Hepatic stellate cell (primary cell): ENCODE measurements around the gene AK9.
A peak's percentile ranks its signal among the peaks of the same experiment; 100 is the strongest.
"Not testable (repeated sequence)": the region's sequence is repeated elsewhere in the genome, so short reads cannot be mapped to it uniquely, and the experiment has no call there.

Source experiments
- DNase-seq: peaks from one replicate; pipeline ENCODE4 v3.0.0; 2011; ENCODE audit warnings: low spot score

The AK9 gene

GRCh38 chr6:109690737-109691621, at the start of gene AK9, which contains the start of gene FIG4:
Gene AK9, minus strand, starts transcription at chr6:109691202. Its CDS starts 15,457 bp downstream, at chr6:109675745.
Gene FIG4, plus strand, starts transcription at chr6:109691296. Its CDS starts 140 bp downstream, at chr6:109691436.
- DNase-seq: peak; percentile 85

- DNase-seq: no peak
These were observed 49.8 kb upstream of the AK9 start for GRCh38 chr6:109740787-109741186.

- no peak for DNase-seq
These were observed 48.7 kb upstream of the AK9 start for GRCh38 chr6:109739686-109740085.

- peak; percentile 8 for DNase-seq
These were observed 47.7 kb upstream of the AK9 start for GRCh38 chr6:109738667-109739066.

GRCh38 chr6:109738255-109738654, 47.3 kb upstream of the AK9 start:
- DNase-seq: peak; percentile 7

- DNase-seq: no peak
These were observed 45.4 kb upstream of the AK9 start for GRCh38 chr6:109736273-109737025.

GRCh38 chr6:109725250-109725649, 34.2 kb upstream of the AK9 start:
- not testable (repeated sequence) for DNase-seq

GRCh38 chr6:109722564-109723254, 31.7 kb upstream of the AK9 start:
- DNase-seq: no peak

GRCh38 chr6:109722011-109722410, 31.0 kb upstream of the AK9 start:
- no peak for DNase-seq

GRCh38 chr6:109720311-109720710, 29.3 kb upstream of the AK9 start:
- DNase-seq: no peak

- no peak for DNase-seq
These were observed 28.0 kb upstream of the AK9 start for GRCh38 chr6:109718991-109719390.

- DNase-seq: no peak
These were observed 27.0 kb upstream of the AK9 start for GRCh38 chr6:109717971-109718370.

- no peak for DNase-seq
These were observed 24.6 kb upstream of the AK9 start for GRCh38 chr6:109715616-109716015.

GRCh38 chr6:109714611-109715010, 23.6 kb upstream of the AK9 start:
- DNase-seq: no peak

- DNase-seq: no peak
These were observed 23.2 kb upstream of the AK9 start for GRCh38 chr6:109714166-109714565.

- DNase-seq: no peak
These were observed 22.1 kb upstream of the AK9 start for GRCh38 chr6:109713097-109713496.

GRCh38 chr6:109708099-109708498, 17.1 kb upstream of the AK9 start:
- DNase-seq: not testable (repeated sequence)

- DNase-seq: no peak
These were observed 15.5 kb upstream of the AK9 start for GRCh38 chr6:109706513-109706912.

GRCh38 chr6:109705258-109705657, 14.3 kb upstream of the AK9 start:
- DNase-seq: peak; percentile 51

GRCh38 chr6:109702791-109703190, 11.8 kb upstream of the AK9 start:
- no peak for DNase-seq

GRCh38 chr6:109701774-109702173, 10.8 kb upstream of the AK9 start:
- no peak for DNase-seq

- DNase-seq: no peak
These were observed 10.2 kb upstream of the AK9 start for GRCh38 chr6:109701221-109701620.
